H1 (cell line): ENCODE data around the gene GALNT6. TPM values are rescaled to one million over a fixed set of nuclear protein-coding genes. Genes with fewer than 3 reads are reported as not detected.

ENCODE experiments used
- CTCF ChIA-PET: fragments of 300-600 bp; sonication (Branson Sonifier 250); formaldehyde crosslinking; loops from one replicate; lab custom pipeline; 2021; ENCODE audit not compliant: partially characterized antibody; lab: Charles Lee
- POLR2A ChIA-PET: fragments of 300-600 bp; sonication (Branson Sonifier 250); formaldehyde crosslinking; loops from one replicate; lab custom pipeline; 2021; ENCODE audit warnings: inconsistent platforms; ENCODE audit not compliant: partially characterized antibody; lab: Charles Lee
- DNase-seq, 2 experiments: peaks; one replicate each; pipeline versions ENCODE4 v3.0.0 to v3.0.0-alpha.2; 2010 to 2022; ENCODE audit warnings: low spot score in 2 of 2, low read depth in 1 of 2, mixed read lengths in 1 of 2
- FAIRE-seq: peaks from 2 replicates; lab custom pipeline; 2011; peaks lifted over from hg19 to GRCh38; lab: Jason Lieb, UNC
- H2AFZ ChIP-seq: 2 replicates; pipeline ENCODE4 v1.8.1; 2012; ENCODE audit warnings: low read length, inconsistent platforms
- H2AK5ac ChIP-seq: 2 replicates; pipeline ENCODE4 v1.6.1; 2013; ENCODE audit warnings: low read depth, low read length
- H2BK120ac ChIP-seq: replicated peaks from 2 replicates; pipeline ENCODE3; 2013; ENCODE audit warnings: low read depth, low read length, inconsistent platforms
- H2BK12ac ChIP-seq: 2 replicates; pipeline ENCODE4 v1.6.1; 2013; ENCODE audit warnings: low read depth, low read length
- H2BK15ac ChIP-seq: 2 replicates; pipeline ENCODE4 v1.6.1; 2013; ENCODE audit warnings: low read length
- H2BK20ac ChIP-seq: 2 replicates; pipeline ENCODE4 v1.6.1; 2013; ENCODE audit warnings: low read length
- H2BK5ac ChIP-seq: 2 replicates; pipeline ENCODE4 v1.6.1; 2013; ENCODE audit warnings: low read depth, low read length
- H3K14ac ChIP-seq: 2 replicates; pipeline ENCODE4 v1.6.1; 2013; ENCODE audit warnings: inconsistent platforms; ENCODE audit not compliant: insufficient read length
- H3K18ac ChIP-seq: 2 replicates; pipeline ENCODE4 v1.6.1; 2013; ENCODE audit warnings: low read length; ENCODE audit errors: extremely low read depth
- H3K23ac ChIP-seq: 2 replicates; pipeline ENCODE4 v1.6.1; 2013; ENCODE audit warnings: inconsistent platforms; ENCODE audit not compliant: insufficient read length
- H3K23me2 ChIP-seq: 2 replicates; pipeline ENCODE4 v1.6.1; 2013; ENCODE audit warnings: low read depth, low read length
- H3K27ac ChIP-seq: 2 replicates; pipeline ENCODE4 v1.6.1; 2011; ENCODE audit warnings: low read depth, low read length, inconsistent platforms
- H3K27me3 ChIP-seq, 4 experiments: replicated peaks in 1 of 4; 1 replicate in 1 of 4; 2 replicates in 3 of 4; pipeline versions ENCODE4 v1.6.1 to v1.8.1; 2011 to 2013; ENCODE audit warnings: low read length in 3 of 4, mild to moderate bottlenecking in 3 of 4, inconsistent platforms in 2 of 4, mixed read lengths in 2 of 4, moderate library complexity in 1 of 4; ENCODE audit not compliant: control insufficient read depth in 3 of 4, insufficient read depth in 3 of 4; ENCODE audit errors: extremely low read depth in 1 of 4
- H3K36me3 ChIP-seq, 4 experiments: 2 replicates each; pipeline versions ENCODE4 v1.6.1 to v1.8.1; 2011 to 2013; ENCODE audit warnings: mild to moderate bottlenecking in 4 of 4, low read length in 3 of 4, moderate library complexity in 2 of 4, control low read depth in 1 of 4, inconsistent platforms in 1 of 4; ENCODE audit not compliant: insufficient read depth in 4 of 4, control insufficient read depth in 2 of 4
- H3K4ac ChIP-seq: replicated peaks from 2 replicates; pipeline ENCODE3; 2013; ENCODE audit warnings: low read length, low read depth, mixed read lengths, inconsistent platforms; ENCODE audit not compliant: insufficient read length
- H3K4me1 ChIP-seq, 4 experiments: replicated peaks in 1 of 4; 1 replicate in 1 of 4; 2 replicates in 3 of 4; pipeline versions ENCODE4 v1.6.1 to v1.8.1; 2011 to 2013; ENCODE audit warnings: low read length in 3 of 4, inconsistent platforms in 2 of 4, mixed read lengths in 1 of 4; ENCODE audit not compliant: insufficient read depth in 4 of 4, control insufficient read depth in 3 of 4
- H3K4me2 ChIP-seq, 2 experiments: 2 replicates each; pipeline versions ENCODE4 v1.6.1 to v1.8.1; 2011 to 2013; ENCODE audit warnings: low read depth in 2 of 2, low read length in 2 of 2, control low read depth in 1 of 2, inconsistent platforms in 1 of 2, mild to moderate bottlenecking in 1 of 2; ENCODE audit not compliant: insufficient read depth in 1 of 2
- H3K4me3 ChIP-seq, 4 experiments: fragments of 200-600, 300-600 bp in 1 of 4; sonication (generic), shearing (Covaris generic), sonication (Bioruptor Twin) in 1 of 4; 2 replicates each; pipeline versions ENCODE4 v1.5.1 to v1.8.1; 2011 to 2016; ENCODE audit warnings: low read length in 4 of 4, low read depth in 3 of 4, control low read depth in 2 of 4, inconsistent platforms in 2 of 4, mild to moderate bottlenecking in 2 of 4, mixed read lengths in 1 of 4, moderate library complexity in 1 of 4; ENCODE audit not compliant: insufficient read depth in 2 of 4; ENCODE audit errors: extremely low read depth in 1 of 4
- H3K56ac ChIP-seq: replicated peaks from 2 replicates; pipeline ENCODE3; 2013; ENCODE audit warnings: low read depth, mild to moderate bottlenecking, mixed read lengths, low read length, inconsistent platforms; ENCODE audit not compliant: insufficient read length
- H3K79me1 ChIP-seq: 2 replicates; pipeline ENCODE4 v1.6.1; 2013; ENCODE audit warnings: low read depth, low read length, control low read depth
- H3K79me2 ChIP-seq, 2 experiments: 2 replicates each; pipeline versions ENCODE4 v1.6.1 to v1.8.1; 2012 to 2013; ENCODE audit warnings: low read length in 2 of 2, mild to moderate bottlenecking in 2 of 2, inconsistent platforms in 1 of 2; ENCODE audit not compliant: insufficient read depth in 2 of 2, control insufficient read depth in 1 of 2
- H3K9ac ChIP-seq, 4 experiments: replicated peaks in 1 of 4; 1 replicate in 1 of 4; 2 replicates in 3 of 4; pipeline versions ENCODE4 v1.6.1 to v1.8.1; 2011 to 2013; ENCODE audit warnings: low read depth in 3 of 4, low read length in 3 of 4, control low read depth in 2 of 4, mild to moderate bottlenecking in 2 of 4, moderate library complexity in 2 of 4, inconsistent platforms in 1 of 4; ENCODE audit errors: extremely low read depth in 1 of 4
- H3K9me3 ChIP-seq, 2 experiments: 2 replicates each; pipeline versions ENCODE4 v1.6.1 to v1.8.1; 2012 to 2013; ENCODE audit warnings: mild to moderate bottlenecking in 2 of 2, moderate library complexity in 2 of 2, control low read depth in 1 of 2, inconsistent platforms in 1 of 2, low read depth in 1 of 2, low read length in 1 of 2, mixed read lengths in 1 of 2; ENCODE audit not compliant: insufficient read depth in 2 of 2
- H4K20me1 ChIP-seq, 2 experiments: replicated peaks in 1 of 2; 2 replicates each; pipeline versions ENCODE3 to v1.8.1; 2011 to 2013; ENCODE audit warnings: inconsistent platforms in 2 of 2, low read length in 2 of 2, mild to moderate bottlenecking in 1 of 2; ENCODE audit not compliant: insufficient read depth in 2 of 2, control insufficient read depth in 1 of 2
- H4K5ac ChIP-seq: 2 replicates; pipeline ENCODE4 v1.6.1; 2013; ENCODE audit warnings: low read length, low read depth, mixed read lengths, inconsistent platforms; ENCODE audit not compliant: insufficient read length
- H4K8ac ChIP-seq: 2 replicates; pipeline ENCODE4 v1.8.0; 2013; ENCODE audit warnings: mild to moderate bottlenecking, moderate library complexity, low read length, inconsistent platforms; ENCODE audit not compliant: insufficient read depth; ENCODE audit errors: extremely low read depth
- H4K91ac ChIP-seq: replicated peaks from 2 replicates; pipeline ENCODE3; 2013; ENCODE audit warnings: low read length, mixed read lengths, inconsistent platforms; ENCODE audit not compliant: insufficient read length
- CREB1 ChIP-seq: IDR thresholded peaks from 2 replicates; pipeline ENCODE4 v1.6.1; 2012; ENCODE audit warnings: inconsistent platforms
- CTBP2 ChIP-seq: IDR thresholded peaks from 2 replicates; pipeline ENCODE4 v1.7.0; 2011; ENCODE audit warnings: borderline replicate concordance, mild to moderate bottlenecking, moderate library complexity, mixed read lengths, low read length; ENCODE audit not compliant: insufficient read depth, insufficient read length
- E2F6 ChIP-seq: IDR thresholded peaks from 2 replicates; pipeline ENCODE4 v1.6.1; 2012; ENCODE audit warnings: inconsistent platforms
- JUN ChIP-seq: IDR thresholded peaks from 2 replicates; pipeline ENCODE4 v1.6.1; 2011; ENCODE audit warnings: low read depth, mild to moderate bottlenecking, improper control_type of control experiment, low read length
- MAFK ChIP-seq: IDR thresholded peaks from 2 replicates; pipeline ENCODE4 v1.6.1; 2012; ENCODE audit warnings: low read depth, mild to moderate bottlenecking, improper control_type of control experiment, low read length
- NANOG ChIP-seq: IDR thresholded peaks from 2 replicates; pipeline ENCODE4 v1.6.1; 2011; ENCODE audit warnings: low read length, low read depth, mild to moderate bottlenecking, inconsistent platforms; ENCODE audit not compliant: insufficient read depth, poor library complexity, severe bottlenecking
- NRF1 ChIP-seq: IDR thresholded peaks from 2 replicates; pipeline ENCODE4 v1.6.1; 2011; ENCODE audit warnings: mild to moderate bottlenecking, low read depth, low read length, improper control_type of control experiment
- RAD21 ChIP-seq, 2 experiments: IDR thresholded peaks in 1 of 2; conservative IDR thresholded peaks in 1 of 2; 2 replicates each; pipeline ENCODE4 v1.6.1; 2011; ENCODE audit warnings: low read depth in 2 of 2, low read length in 2 of 2, improper control_type of control experiment in 1 of 2, inconsistent platforms in 1 of 2, mild to moderate bottlenecking in 1 of 2, moderate library complexity in 1 of 2
- SAP30 ChIP-seq: fragments of 300-600 bp; sonication (generic); IDR thresholded peaks from 2 replicates; pipeline ENCODE4 v1.7.1; 2012; ENCODE audit warnings: low read length, moderate library complexity, mild to moderate bottlenecking, inconsistent platforms; ENCODE audit not compliant: insufficient read depth, insufficient replicate concordance
- SP1 ChIP-seq: IDR thresholded peaks from 2 replicates; pipeline ENCODE4 v1.6.1; 2011; ENCODE audit warnings: low read depth, low read length
- TAF7 ChIP-seq: optimal IDR thresholded peaks from 2 replicates; pipeline ENCODE3; 2011; ENCODE audit warnings: low read depth, mild to moderate bottlenecking, inconsistent platforms, low read length, moderate library complexity, borderline replicate concordance
- TBP ChIP-seq: IDR thresholded peaks from 2 replicates; pipeline ENCODE4 v1.6.1; 2011; ENCODE audit warnings: low read depth, low read length, improper control_type of control experiment
- WGBS, 2 experiments: shearing (Covaris generic) in 1 of 2; methylation state at CpG; one replicate each; pipeline versions ENCODE4 v1.1.6 to v1.1.7; 2013 to 2015; ENCODE audit warnings: low lambda C conversion rate in 2 of 2, mixed read lengths in 2 of 2, inconsistent platforms in 1 of 2, low coverage in 1 of 2, missing lambda C conversion rate in 1 of 2; ENCODE audit not compliant: insufficient replicate concordance in 2 of 2, insufficient coverage in 1 of 2, insufficient read length in 1 of 2; ENCODE audit errors: extremely low coverage in 1 of 2, missing lambda C conversion rate in 1 of 2; 5-methylcytosine and 5-hydroxymethylcytosine counted together
- polyA plus RNA-seq, 7 experiments: library from polyadenylated mRNA; depleted of rRNA in 3 of 7; stranded (reverse) in 5 of 7; unstranded in 2 of 7; fragments of >200 nt in 5 of 7; fragments of 200-250 nt in 2 of 7; gene quantifications; 1 replicate in 5 of 7; 2 replicates in 1 of 7; 4 replicates in 1 of 7; pipeline versions ENCODE4 v1.2.1 to v1.2.3, GENCODE V29; 2011 to 2013; ENCODE audit warnings: missing spikeins in 2 of 7, mixed read lengths in 2 of 7
- total RNA-seq: library from RNA; stranded (reverse); fragmentation: NEBNext Ultra II Directional; extraction: Animal tissue kit (Norgen Biotek cat#: 25700); gene quantifications from 2 replicates; pipeline ENCODE4 v1.2.1, GENCODE V29; 2021

The GALNT6 gene
- total and polyA plus RNA-seq, 2 of the 8 experiments (the other 6 are each of a cell fraction or from before 2014, with no cell fraction given), result 5.8 to 10.7 TPM

- DNase-seq (no peak), FAIRE-seq (no peak)
- Histone ChIP-seq H3K9ac (no peak overlapping the region), H3K4me2 (no peak overlapping the region), H3K14ac (no peak overlapping the region), H3K27ac (no peak overlapping the region), H3K4ac (no peak overlapping the region), H3K36me3 (no peaks in the 10 kb centered on the region), H2BK20ac (no peak overlapping the region), H3K23me2 (no peaks in the 10 kb centered on the region), H2AFZ (no peak overlapping the region), H3K4me3 (no peak overlapping the region), H3K56ac (no peak overlapping the region), H3K4me1 (peaks cover 0 to 7% (median 0%) of the 10 kb centered on the region in 4 experiments; a peak in 1 of 7 replicates), H4K8ac (peak overlapping the region; percentile 62; the same call in 1 of the 2 replicates), H2BK120ac (no peak overlapping the region), H3K79me1 (no peaks in the 10 kb centered on the region), H4K5ac (no peak overlapping the region), H3K23ac (no peak overlapping the region), H2BK12ac (no peak overlapping the region), H3K79me2 (no peaks in the 10 kb centered on the region), H3K27me3 (no peaks in the 10 kb centered on the region), H4K91ac (no peak overlapping the region), H4K20me1 (no peaks in the 10 kb centered on the region), H2BK15ac (no peak overlapping the region), H3K9me3 (no peaks in the 10 kb centered on the region), H2BK5ac (no peak overlapping the region), H3K18ac (no peak overlapping the region; the same call in 1 of the 2 replicates)
- WGBS, 2 experiments, result 87% methylated on average over 2 of the region's 2 CpGs; no CpG with 5 or more reads in 1 of the 2 experiments
- POLR2A ChIA-PET, result interaction anchor here (0.8 to 0.9 kb wide), 2 partner anchors 12 to 101 kb away, joined by 3 read pairs; no protein-coding TSS in a partner anchor
- CTCF ChIA-PET, result interaction anchor here (0.7 to 2.4 kb wide), 2 partner anchors 86 to 100 kb away, joined by 3 to 6 read pairs; no protein-coding TSS in a partner anchor
- TF ChIP-seq NRF1, result no peak
- TF ChIP-seq NANOG, result no peak
- no peak for TF ChIP-seq CTBP2
- no peak for TF ChIP-seq SAP30
- no peak for TF ChIP-seq RAD21 (IDR thresholded peaks at IDR 0.05 in 1 of 2, conservative IDR thresholded peaks at IDR 0.05 in 1 of 2; ENCODE audit: low read depth in 2 of 2, low read length in 2 of 2)
- no peak for TF ChIP-seq CREB1
- TF ChIP-seq TAF7, result no peak
- TF ChIP-seq TBP, result no peak
- no peak for TF ChIP-seq MAFK
- no peak for TF ChIP-seq JUN
- no peak for TF ChIP-seq SP1
- no peak for TF ChIP-seq E2F6
- TF ChIP-seq, all 59 proteins: peak for 0
- no peak overlapping the region for H2AK5ac ChIP-seq
These were observed 41.7 kb upstream of the GALNT6 start for GRCh38 chr12:51432921-51433320.
